ENCODE data around the gene TKTL2. TPM values are rescaled to one million over a fixed set of nuclear protein-coding genes. Genes with fewer than 3 reads are reported as not detected.

TKTL2 gene
- total RNA-seq (2014; rRNA removed; shearing (Covaris generic)) (0.07 TPM in 1 of 2 replicates, not detected in the other), polyA plus RNA-seq (2016; fragmentation: Nextera tagmentation; extraction: Ambion mirVana) (not detected in 2 replicates)
- long read RNA-seq: 0 reads

- Histone ChIP-seq H4K20me1 (replicated peaks; ENCODE audit: insufficient read depth) (no peaks in the 10 kb centered on the region), H2AFZ (0 out of 2 replicates have a peak within 1 kb of the TSS, but pooled peaks have one; percentile 56), H3K4me2 (no peak within 1 kb of the TSS), H3K4me1 (ENCODE audit: insufficient read depth) (no peaks in the 10 kb centered on the region), H3K9me2 (ENCODE audit: insufficient read depth) (no peaks in the 10 kb centered on the region), H3F3A (replicated peaks; ENCODE audit: low read depth) (no peaks in the 10 kb centered on the region), H3K4me3 (no peak within 1 kb of the TSS), H3K27me3 (ENCODE audit: insufficient read depth) (no peaks in the 10 kb centered on the region), H3K79me2 (replicated peaks; ENCODE audit: insufficient read depth) (no peaks in the 10 kb centered on the region), H3K27ac (ENCODE audit: low read depth) (no peak within 1 kb of the TSS), H3K36me3 (ENCODE audit: insufficient read depth) (no peaks in the 10 kb centered on the region)
- Mint-ChIP-seq H3K36me3 (ENCODE audit: low read depth) (no peaks in the 10 kb centered on the region), H3K27ac (no peak within 1 kb of the TSS), H3K9me3 (no peaks in the 10 kb centered on the region), H3K27me3 (ENCODE audit: insufficient read depth, low read depth, poor library complexity) (no peaks in the 10 kb centered on the region), H3K4me1 (no peaks in the 10 kb centered on the region), H3K4me3 (no peak within 1 kb of the TSS)
- ATAC-seq (no peak; the same call in 2 of the 3 replicates), DNase-seq (ENCODE audit: low spot score) (no peak)
- TF ChIP-seq CTCF (conservative IDR thresholded peaks at IDR 0.05; ENCODE audit: low read depth in 2 of 2) (no peak), REST (IDR thresholded peaks at IDR 0.05; ENCODE audit: unreplicated experiment) (no peak), ZNF114 (CRISPR knock-in tag; IDR thresholded peaks at IDR 0.05) (no peak), NANOG (IDR thresholded peaks at IDR 0.05; ENCODE audit: borderline replicate concordance) (no peak), ZNF331 (CRISPR knock-in tag; IDR thresholded peaks at IDR 0.05; ENCODE audit: low read depth) (no peak)
Observed at GRCh38 chr4:163473576-163473975, at the start of gene TKTL2. TSS of gene TKTL2 (minus strand) at chr4:163473754. CDS start at chr4:163473734, 20 bp downstream.

GRCh38 chr4:163515198-163515597 is 41.6 kb upstream of the TKTL2 start:
- no peak for TF ChIP-seq REST (IDR thresholded peaks at IDR 0.05; ENCODE audit: unreplicated experiment)
- TF ChIP-seq ZNF114 (CRISPR knock-in tag; IDR thresholded peaks at IDR 0.05): no peak
- TF ChIP-seq CREB1 (CRISPR knock-in tag; IDR thresholded peaks at IDR 0.05; ENCODE audit: low read depth): no peak
- no peak for TF ChIP-seq ETS1 (IDR thresholded peaks at IDR 0.05)
- TF ChIP-seq NANOG (IDR thresholded peaks at IDR 0.05; ENCODE audit: borderline replicate concordance): no peak
- no peak for TF ChIP-seq EZH2phosphoT487 (IDR thresholded peaks at IDR 0.05; ENCODE audit: unreplicated experiment)
- TF ChIP-seq POLR2AphosphoS5 (IDR thresholded peaks at IDR 0.05; ENCODE audit: low read depth): no peak
- no peak for TF ChIP-seq STAT1 (IDR thresholded peaks at IDR 0.05; ENCODE audit: unreplicated experiment)
- Mint-ChIP-seq H3K4me3 (no peak overlapping the region), H3K4me1 (no peaks in the 10 kb centered on the region), H3K9me3 (no peaks in the 10 kb centered on the region), H3K27ac (no peak overlapping the region), H3K36me3 (ENCODE audit: low read depth) (peaks cover 72% of the 10 kb centered on the region), H3K27me3 (ENCODE audit: insufficient read depth, low read depth, poor library complexity) (no peaks in the 10 kb centered on the region)
- Histone ChIP-seq H3K4me3 (no peak overlapping the region), H3K27ac (ENCODE audit: low read depth) (no peak overlapping the region), H3K27me3 (ENCODE audit: insufficient read depth) (no peaks in the 10 kb centered on the region), H3K4me2 (no peak overlapping the region), H3K4me1 (ENCODE audit: insufficient read depth) (no peaks in the 10 kb centered on the region), H2AFZ (no peak overlapping the region), H4K20me1 (replicated peaks; ENCODE audit: insufficient read depth) (no peaks in the 10 kb centered on the region), H3F3A (replicated peaks; ENCODE audit: low read depth) (no peaks in the 10 kb centered on the region), H3K79me2 (replicated peaks; ENCODE audit: insufficient read depth) (peaks cover 20% of the 10 kb centered on the region), H3K36me3 (ENCODE audit: insufficient read depth) (peaks cover 31% of the 10 kb centered on the region; the same call in 1 of the 2 replicates), H3K9me2 (ENCODE audit: insufficient read depth) (no peaks in the 10 kb centered on the region)
- ATAC-seq: no peak
- DNase-seq (ENCODE audit: low spot score): no peak
